ENCODE measurements around the gene SYT13.

Gene SYT13

GRCh38 chr11:45225961-45226871, 59.9 kb downstream of the SYT13 start:
- Histone ChIP-seq H3K79me1 (replicated peaks; ENCODE audit: low read length, poor library complexity, severe bottlenecking) (no peaks in the 10 kb centered on the region), H3K4me1 (ENCODE audit: control insufficient read depth, insufficient read depth, low read depth, low read length) (no peaks in the 10 kb centered on the region), H4K8ac (ENCODE audit: low read length) (no peak overlapping the region), H3K36me3 (ENCODE audit: control insufficient read depth in 1 of 2, insufficient read depth in 2 of 2, low read depth in 1 of 2, low read length in 2 of 2) (peaks cover 9 to 28% of the 10 kb centered on the region in 2 experiments), H3K18ac (ENCODE audit: low read depth in 1 of 2, low read length in 2 of 2) (no peak overlapping the region), H2AFZ (ENCODE audit: low read depth, low read length) (no peak overlapping the region), H2AK5ac (ENCODE audit: low read length, severe bottlenecking) (no peak overlapping the region), H3K4me3 (ENCODE audit: insufficient read depth in 1 of 2, low read depth in 1 of 2, low read length in 2 of 2) (no peak overlapping the region), H3K14ac (ENCODE audit: low read length in 2 of 2) (no peak overlapping the region), H3K9ac (ENCODE audit: low read length) (no peak overlapping the region), H3K27me3 (ENCODE audit: control insufficient read depth in 1 of 2, insufficient read depth in 1 of 2, low read length in 2 of 2) (no peaks in the 10 kb centered on the region), H2BK15ac (ENCODE audit: low read depth, poor library complexity, severe bottlenecking) (no peak overlapping the region), H3K4ac (ENCODE audit: low read depth in 1 of 2, low read length in 2 of 2) (no peak overlapping the region), H4K91ac (ENCODE audit: low read length) (no peak overlapping the region), H3K4me2 (ENCODE audit: low read length, poor library complexity, severe bottlenecking) (no peak overlapping the region), H3K27ac (ENCODE audit: low read length, poor library complexity, severe bottlenecking) (no peak overlapping the region), H2BK5ac (ENCODE audit: low read depth, low read length, poor library complexity, severe bottlenecking) (no peak overlapping the region), H2BK120ac (ENCODE audit: low read depth, low read length) (no peak overlapping the region), H3K23ac (ENCODE audit: low read length in 2 of 2) (no peak overlapping the region), H3K9me3 (ENCODE audit: control insufficient read depth, low read length) (no peaks in the 10 kb centered on the region), H2BK12ac (ENCODE audit: low read length in 2 of 2) (no peak overlapping the region)
- DNase-seq = no peak
- WGBS = 97% methylated on average over 39 of the region's 39 CpGs

DNA sequence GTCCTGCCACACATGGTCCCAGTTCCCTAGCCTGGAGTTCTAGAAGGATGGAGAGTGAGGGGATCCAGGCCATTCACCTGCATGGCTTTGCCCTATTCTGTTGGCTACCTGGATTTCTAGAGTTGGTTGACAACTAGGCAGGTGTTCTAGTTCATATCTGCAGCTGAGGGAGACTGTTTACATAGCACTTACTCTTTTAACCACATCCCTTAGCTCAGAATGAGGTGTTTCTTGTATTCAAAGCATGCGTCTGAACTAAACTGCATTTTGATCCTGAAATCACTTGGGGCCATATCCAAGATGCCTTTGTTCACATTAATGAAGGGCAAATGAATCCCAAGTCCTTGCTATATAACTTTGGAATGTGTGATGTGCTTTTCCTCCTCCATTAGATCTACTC, 60.9 kb downstream of the SYT13 start:
- H3K27me3 ChIP-seq (ENCODE audit: control insufficient read depth in 1 of 2, insufficient read depth in 1 of 2, low read length in 2 of 2) = no peaks in the 10 kb centered on the region
- no peak overlapping the region for H3K18ac ChIP-seq (ENCODE audit: low read depth in 1 of 2, low read length in 2 of 2)
- no peak overlapping the region for H2BK15ac ChIP-seq (ENCODE audit: low read depth, poor library complexity, severe bottlenecking)
- no peak overlapping the region for H4K91ac ChIP-seq (ENCODE audit: low read length)
- no peak overlapping the region for H2AFZ ChIP-seq (ENCODE audit: low read depth, low read length)
- no peak overlapping the region for H3K4me2 ChIP-seq (ENCODE audit: low read length, poor library complexity, severe bottlenecking)
- no peak overlapping the region for H2BK12ac ChIP-seq (ENCODE audit: low read length in 2 of 2)
- no peak overlapping the region for H3K23ac ChIP-seq (ENCODE audit: low read length in 2 of 2)
- DNase-seq = no peak
- H2BK120ac ChIP-seq (ENCODE audit: low read depth, low read length) = no peak overlapping the region
- peaks cover 9 to 28% of the 10 kb centered on the region in 2 experiments for H3K36me3 ChIP-seq (ENCODE audit: control insufficient read depth in 1 of 2, insufficient read depth in 2 of 2, low read depth in 1 of 2, low read length in 2 of 2)
- no peak overlapping the region for H3K9ac ChIP-seq (ENCODE audit: low read length)
- H3K14ac ChIP-seq (ENCODE audit: low read length in 2 of 2) = no peak overlapping the region
- H3K4ac ChIP-seq (ENCODE audit: low read depth in 1 of 2, low read length in 2 of 2) = no peak overlapping the region
- H3K79me1 ChIP-seq (replicated peaks; ENCODE audit: low read length, poor library complexity, severe bottlenecking) = no peaks in the 10 kb centered on the region
- H2BK5ac ChIP-seq (ENCODE audit: low read depth, low read length, poor library complexity, severe bottlenecking) = no peak overlapping the region
- no peak overlapping the region for H3K4me3 ChIP-seq (ENCODE audit: insufficient read depth in 1 of 2, low read depth in 1 of 2, low read length in 2 of 2)
- H2AK5ac ChIP-seq (ENCODE audit: low read length, severe bottlenecking) = no peak overlapping the region
- no peak overlapping the region for H4K8ac ChIP-seq (ENCODE audit: low read length)
- 91% methylated on average over 1 of the region's 1 CpG for WGBS
- H3K9me3 ChIP-seq (ENCODE audit: control insufficient read depth, low read length) = no peaks in the 10 kb centered on the region
- no peaks in the 10 kb centered on the region for H3K4me1 ChIP-seq (ENCODE audit: control insufficient read depth, insufficient read depth, low read depth, low read length)
- H3K27ac ChIP-seq (ENCODE audit: low read length, poor library complexity, severe bottlenecking) = no peak overlapping the region

DNA sequence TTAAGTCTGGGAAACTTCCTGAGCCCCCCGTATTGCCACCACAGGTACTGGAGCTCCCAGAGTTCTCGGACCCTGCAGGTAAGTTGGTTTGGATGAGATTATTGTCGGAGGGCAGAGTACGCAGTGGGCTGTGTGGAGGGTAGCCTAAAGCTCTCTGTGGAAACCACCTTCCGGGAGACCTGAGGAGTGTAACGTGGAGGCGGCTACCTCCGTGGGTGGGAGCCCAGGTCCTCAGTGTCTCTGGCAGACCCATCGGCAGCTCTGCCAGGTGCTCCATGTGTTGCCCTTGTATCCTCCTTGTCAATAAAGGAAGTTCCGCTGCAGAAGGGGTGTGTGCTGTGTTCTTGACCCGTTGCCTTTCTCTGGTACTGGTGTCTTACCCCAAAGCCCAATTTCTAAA, 61.4 kb downstream of the SYT13 start:
- Histone ChIP-seq H3K4ac (ENCODE audit: low read depth in 1 of 2, low read length in 2 of 2) (no peak overlapping the region), H3K4me2 (ENCODE audit: low read length, poor library complexity, severe bottlenecking) (no peak overlapping the region), H3K79me1 (replicated peaks; ENCODE audit: low read length, poor library complexity, severe bottlenecking) (no peaks in the 10 kb centered on the region), H2AFZ (ENCODE audit: low read depth, low read length) (no peak overlapping the region), H3K27me3 (ENCODE audit: control insufficient read depth in 1 of 2, insufficient read depth in 1 of 2, low read length in 2 of 2) (no peaks in the 10 kb centered on the region), H3K18ac (ENCODE audit: low read depth in 1 of 2, low read length in 2 of 2) (no peak overlapping the region), H3K9me3 (ENCODE audit: control insufficient read depth, low read length) (no peaks in the 10 kb centered on the region), H4K91ac (ENCODE audit: low read length) (no peak overlapping the region), H3K4me1 (ENCODE audit: control insufficient read depth, insufficient read depth, low read depth, low read length) (no peaks in the 10 kb centered on the region), H3K23ac (ENCODE audit: low read length in 2 of 2) (no peak overlapping the region), H2AK5ac (ENCODE audit: low read length, severe bottlenecking) (no peak overlapping the region), H3K9ac (ENCODE audit: low read length) (no peak overlapping the region), H4K8ac (ENCODE audit: low read length) (no peak overlapping the region), H2BK12ac (ENCODE audit: low read length in 2 of 2) (no peak overlapping the region), H2BK120ac (ENCODE audit: low read depth, low read length) (no peak overlapping the region), H2BK5ac (ENCODE audit: low read depth, low read length, poor library complexity, severe bottlenecking) (no peak overlapping the region), H2BK15ac (ENCODE audit: low read depth, poor library complexity, severe bottlenecking) (no peak overlapping the region), H3K36me3 (ENCODE audit: control insufficient read depth in 1 of 2, insufficient read depth in 2 of 2, low read depth in 1 of 2, low read length in 2 of 2) (peaks cover 9 to 28% of the 10 kb centered on the region in 2 experiments), H3K4me3 (ENCODE audit: insufficient read depth in 1 of 2, low read depth in 1 of 2, low read length in 2 of 2) (no peak overlapping the region), H3K27ac (ENCODE audit: low read length, poor library complexity, severe bottlenecking) (no peak overlapping the region), H3K14ac (ENCODE audit: low read length in 2 of 2) (no peak overlapping the region)
- 97% methylated on average over 11 of the region's 11 CpGs for WGBS
- DNase-seq = no peak

DNA sequence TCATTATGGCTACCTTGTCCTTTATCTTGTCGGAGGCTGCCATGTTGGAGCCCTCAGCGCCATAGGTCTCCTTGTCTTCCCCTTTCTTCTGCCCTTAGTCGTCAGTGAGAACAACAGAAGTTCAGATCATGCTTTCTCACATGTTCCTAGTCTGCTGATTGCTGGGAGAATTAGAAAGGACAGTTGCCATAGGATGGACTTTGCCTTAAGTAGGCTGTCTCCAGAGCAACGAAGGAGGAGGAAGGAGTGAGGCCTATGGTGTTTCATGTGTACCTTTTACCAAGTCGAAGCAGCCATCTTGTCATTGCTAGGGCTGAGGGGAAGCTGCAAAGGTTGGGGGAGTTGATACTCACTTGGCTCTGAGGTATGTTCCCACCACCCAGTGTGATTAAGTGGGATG, 62.6 kb downstream of the SYT13 start:
- Histone ChIP-seq H3K14ac (ENCODE audit: low read length in 2 of 2) (no peak overlapping the region), H3K27me3 (ENCODE audit: control insufficient read depth in 1 of 2, insufficient read depth in 1 of 2, low read length in 2 of 2) (no peaks in the 10 kb centered on the region), H3K4ac (ENCODE audit: low read depth in 1 of 2, low read length in 2 of 2) (no peak overlapping the region), H3K9me3 (ENCODE audit: control insufficient read depth, low read length) (no peaks in the 10 kb centered on the region), H3K36me3 (ENCODE audit: control insufficient read depth in 1 of 2, insufficient read depth in 2 of 2, low read depth in 1 of 2, low read length in 2 of 2) (peaks cover 9 to 34% of the 10 kb centered on the region in 2 experiments), H2AFZ (ENCODE audit: low read depth, low read length) (no peak overlapping the region), H2BK5ac (ENCODE audit: low read depth, low read length, poor library complexity, severe bottlenecking) (no peak overlapping the region), H4K91ac (ENCODE audit: low read length) (no peak overlapping the region), H3K4me1 (ENCODE audit: control insufficient read depth, insufficient read depth, low read depth, low read length) (no peaks in the 10 kb centered on the region), H3K18ac (ENCODE audit: low read depth in 1 of 2, low read length in 2 of 2) (no peak overlapping the region), H2BK12ac (ENCODE audit: low read length in 2 of 2) (no peak overlapping the region), H3K27ac (ENCODE audit: low read length, poor library complexity, severe bottlenecking) (no peak overlapping the region), H3K79me1 (replicated peaks; ENCODE audit: low read length, poor library complexity, severe bottlenecking) (no peaks in the 10 kb centered on the region), H2AK5ac (ENCODE audit: low read length, severe bottlenecking) (no peak overlapping the region), H3K9ac (ENCODE audit: low read length) (no peak overlapping the region), H3K23ac (ENCODE audit: low read length in 2 of 2) (no peak overlapping the region), H3K4me2 (ENCODE audit: low read length, poor library complexity, severe bottlenecking) (no peak overlapping the region), H2BK120ac (ENCODE audit: low read depth, low read length) (no peak overlapping the region), H4K8ac (ENCODE audit: low read length) (no peak overlapping the region), H2BK15ac (ENCODE audit: low read depth, poor library complexity, severe bottlenecking) (no peak overlapping the region), H3K4me3 (ENCODE audit: insufficient read depth in 1 of 2, low read depth in 1 of 2, low read length in 2 of 2) (no peak overlapping the region)
- no peak for DNase-seq
- 94% methylated on average over 5 of the region's 5 CpGs for WGBS

Data from mesenchymal stem cell (in vitro differentiated cells and primary cell).